GM21723 (cell line): Measurements from ENCODE around the gene RNF115.
"Not testable (repeated sequence)": the region's sequence is repeated elsewhere in the genome, so short reads cannot be mapped to it uniquely, and the experiment has no call there.

Source experiments
- ATAC-seq: cut with Tn5 transposase; IDR thresholded peaks from one replicate; pipeline ENCODE4 v1.9.1; 2021; ENCODE audit warnings: mild to moderate bottlenecking, moderate library complexity; ENCODE audit not compliant: unreplicated experiment

RNF115 gene

DNA sequence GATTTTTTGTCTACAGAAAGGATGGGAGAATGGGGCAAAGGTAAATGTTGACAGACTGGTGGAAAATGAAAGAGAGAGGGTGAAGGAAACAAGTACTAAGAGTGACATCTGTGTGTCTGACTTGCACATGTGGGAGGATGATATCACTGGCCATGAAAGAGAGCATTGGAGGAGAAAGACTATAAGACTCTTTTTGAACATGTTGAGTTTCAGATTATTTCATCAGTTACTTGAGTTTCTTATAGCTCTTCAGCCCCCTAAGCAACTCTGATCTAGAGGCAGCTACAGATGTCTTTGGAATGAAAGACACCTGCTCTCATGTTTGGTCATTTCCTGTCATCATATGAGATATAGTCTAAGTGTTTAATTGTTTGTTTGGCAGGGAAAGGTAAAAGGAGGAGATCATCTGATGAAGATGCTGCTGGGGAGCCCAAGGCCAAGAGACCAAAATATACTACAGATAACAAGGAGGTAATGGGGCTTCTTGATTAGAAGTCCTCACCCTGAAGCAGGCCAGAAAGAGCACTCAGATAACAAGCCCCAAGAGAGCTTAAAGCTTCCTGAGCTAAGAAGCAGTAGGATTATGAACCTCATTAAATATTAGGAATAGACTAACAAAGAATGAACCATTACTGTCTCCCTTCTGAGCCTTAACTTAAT is 4.6 kb upstream of the RNF115 start:
- no peak for ATAC-seq

- no peak for ATAC-seq
Measured at GRCh38 chr1:145827966-145828365, 4.1 kb upstream of the RNF115 start.

DNA sequence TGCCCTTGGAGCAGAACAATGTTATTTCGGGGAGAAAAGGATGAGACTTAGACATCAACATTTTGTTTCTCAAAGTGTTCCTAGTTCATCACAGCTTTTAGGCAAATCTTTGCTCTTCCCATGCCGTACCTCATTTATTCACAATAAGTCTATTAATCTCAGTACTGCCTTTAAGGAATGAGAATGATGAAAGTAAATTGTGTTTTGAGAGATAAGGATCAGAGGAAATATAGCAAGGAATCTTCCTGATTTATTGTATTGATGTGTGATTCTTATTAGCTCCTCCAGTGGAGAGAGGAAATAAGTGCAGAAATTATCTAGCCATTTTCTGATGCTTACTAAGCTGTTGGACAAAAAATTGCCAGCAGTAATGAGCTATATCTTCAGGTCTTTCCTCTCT is 2.1 kb upstream of the RNF115 start:
- no peak for ATAC-seq

GRCh38 chr1:145824499-145824842 is 576 bp upstream of the RNF115 start:
- no peak for ATAC-seq

DNA sequence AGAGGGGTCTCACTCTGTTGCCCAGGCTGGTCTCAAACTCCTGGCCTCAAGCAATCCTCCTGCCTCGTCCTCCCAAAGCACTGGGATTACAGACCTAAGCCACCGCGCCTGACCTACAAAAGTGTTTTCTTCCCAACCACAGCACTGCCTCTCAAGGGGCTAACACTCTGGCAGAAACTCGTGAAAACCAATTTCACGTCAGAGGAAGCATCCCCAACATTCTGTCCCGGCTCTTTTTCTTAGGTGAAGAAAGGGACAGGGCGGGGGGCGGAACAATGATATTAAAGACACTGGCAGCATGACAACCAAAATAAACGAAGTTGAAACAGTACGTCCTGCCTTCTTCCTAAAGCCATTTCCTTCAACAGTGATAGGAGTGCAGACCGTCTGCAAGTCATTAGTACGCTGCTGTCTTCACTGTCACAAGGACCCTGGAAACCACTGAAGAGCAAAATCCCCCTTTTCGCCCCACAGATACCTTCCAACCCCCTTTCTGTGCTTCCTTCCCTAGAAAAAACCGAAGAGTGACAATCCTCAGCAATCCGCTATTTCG is 1.0 kb downstream of the RNF115 start:
- ATAC-seq, result not testable (repeated sequence)

DNA sequence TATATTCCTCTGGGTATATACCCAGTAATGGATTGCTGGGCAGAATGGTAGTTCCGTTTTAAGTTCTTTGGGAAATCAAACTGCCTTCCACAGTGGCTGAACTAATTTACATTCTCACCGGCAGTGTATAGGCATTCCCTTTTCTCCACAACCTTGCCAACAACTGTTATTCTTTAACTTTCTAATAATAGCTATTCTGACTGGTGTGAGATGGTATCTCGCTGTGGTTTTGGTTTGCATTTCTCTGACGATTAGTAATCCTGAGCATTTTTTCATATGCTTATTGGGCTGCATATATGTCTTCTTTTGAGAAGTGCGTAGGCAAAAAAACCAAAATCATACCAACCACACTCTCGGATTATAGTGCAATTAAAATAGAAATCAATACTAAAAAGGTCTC is 5.8 kb downstream of the RNF115 start:
- ATAC-seq, result not testable (repeated sequence)

GRCh38 chr1:145812977-145813810 is 10.7 kb downstream of the RNF115 start:
- ATAC-seq, result not testable (repeated sequence)

DNA sequence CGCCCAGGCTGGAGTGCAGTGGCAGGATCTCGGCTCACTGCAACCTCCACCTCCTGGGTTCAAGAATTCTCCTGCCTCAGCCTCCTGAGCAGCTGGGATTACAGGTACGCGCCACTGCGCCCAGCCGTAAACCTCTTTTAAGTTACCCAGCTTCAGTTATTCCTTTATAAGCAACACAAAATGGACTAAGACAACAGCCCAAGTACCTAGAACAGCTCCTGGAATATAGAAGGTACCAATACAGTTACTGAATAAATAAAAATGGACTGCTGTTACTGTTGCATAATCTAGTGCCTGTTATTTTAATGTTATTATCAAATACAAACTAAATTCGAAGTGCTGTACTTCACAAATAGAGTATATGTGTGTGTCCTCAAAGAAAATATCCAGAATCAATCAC is 17.1 kb downstream of the RNF115 start:
- ATAC-seq, result no peak

DNA sequence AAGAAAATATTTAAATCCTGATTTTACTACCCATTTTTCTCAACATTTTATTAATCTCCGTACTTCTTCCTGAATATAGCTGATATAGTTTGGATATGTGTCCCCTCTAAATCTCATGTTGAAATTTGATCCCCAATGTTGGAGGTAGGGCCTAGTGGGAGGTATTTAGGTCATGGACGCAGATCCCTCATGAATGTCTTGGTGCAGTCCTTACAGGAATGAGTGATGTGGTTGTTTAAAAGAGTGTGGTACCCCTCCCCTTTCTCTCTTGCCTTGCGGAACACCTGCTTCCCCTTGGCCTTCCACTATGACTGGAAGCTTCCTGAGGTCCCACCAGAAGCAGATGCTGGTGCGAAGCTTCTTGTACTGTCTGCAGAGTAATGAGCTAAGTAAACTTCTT is 17.5 kb downstream of the RNF115 start:
- ATAC-seq, result no peak

GRCh38 chr1:145805057-145805456 is 18.8 kb downstream of the RNF115 start:
- ATAC-seq, result no peak

DNA sequence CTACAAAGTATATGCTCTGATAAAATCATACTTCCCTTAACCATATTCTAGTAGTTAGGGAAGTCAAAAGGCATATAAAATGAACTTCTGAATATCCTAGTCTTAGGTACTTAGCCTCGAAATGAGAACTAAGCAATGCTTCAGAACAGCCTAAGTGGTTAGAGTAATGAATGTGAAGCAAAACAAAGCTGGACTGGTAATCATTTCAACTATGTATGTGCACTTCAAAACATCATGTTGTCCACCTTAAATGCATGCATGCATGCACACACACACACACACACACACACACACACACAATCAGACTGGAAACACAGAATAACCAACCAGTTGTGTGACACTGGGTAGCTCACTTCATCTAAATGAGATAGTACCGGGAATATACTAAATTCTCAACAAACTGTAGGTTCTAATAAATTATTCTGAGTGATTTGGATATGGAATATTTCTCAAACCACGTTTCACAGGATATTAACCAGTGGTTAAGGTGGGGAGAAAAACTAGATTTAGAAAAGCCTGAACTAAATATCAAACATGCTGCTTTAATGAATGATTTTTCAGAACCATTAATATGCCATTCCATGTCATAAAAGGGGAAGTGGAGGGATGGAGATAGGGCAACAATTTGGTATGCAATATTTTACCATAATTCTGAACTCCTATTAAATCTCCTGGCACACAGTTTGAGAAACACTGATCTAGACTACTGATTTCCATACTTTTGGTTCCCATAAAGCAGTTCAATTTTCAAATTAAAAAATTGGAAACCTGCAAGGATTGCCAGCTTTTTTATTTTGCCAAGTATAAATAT is 19.5 kb downstream of the RNF115 start:
- no peak for ATAC-seq

DNA sequence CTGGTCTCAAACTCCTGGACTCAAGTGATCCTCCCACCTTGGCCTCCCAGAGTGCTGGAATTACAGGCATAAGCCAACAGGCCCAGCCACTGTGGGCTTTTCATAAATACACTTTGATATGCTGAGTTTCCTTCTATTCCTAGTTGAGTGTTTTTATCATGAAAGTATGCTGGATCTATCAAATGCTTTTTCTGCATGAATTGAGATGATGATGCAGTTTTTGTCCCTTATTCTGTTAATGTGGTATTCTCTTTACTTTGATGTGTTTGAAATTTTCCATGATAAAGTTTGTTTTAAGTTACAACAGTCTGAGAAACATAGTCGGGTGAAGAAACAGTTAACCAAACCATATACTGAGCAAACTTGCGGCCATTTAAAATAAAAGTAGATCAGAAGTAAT is 24.1 kb downstream of the RNF115 start:
- no peak for ATAC-seq

DNA sequence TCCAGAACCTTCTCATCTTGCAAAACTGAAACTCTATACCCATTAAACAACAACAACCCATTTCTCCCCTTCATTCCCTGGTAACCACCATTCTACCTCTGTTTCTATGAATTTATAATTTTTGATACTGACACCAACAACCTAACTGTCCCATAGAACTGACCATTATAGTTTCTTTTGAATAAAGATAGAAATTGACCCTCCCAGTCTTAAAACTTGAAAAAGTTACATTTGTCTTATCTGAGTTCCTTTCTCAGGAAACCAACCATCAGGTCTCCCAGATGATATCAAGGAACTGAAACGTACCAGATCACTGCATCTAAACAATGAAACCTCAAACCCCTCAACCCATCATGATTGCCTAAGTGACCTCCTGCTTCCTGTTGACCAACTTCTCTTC is 27.1 kb downstream of the RNF115 start:
- no peak for ATAC-seq

GRCh38 chr1:145795257-145795881 is 28.5 kb downstream of the RNF115 start:
- no peak for ATAC-seq

DNA sequence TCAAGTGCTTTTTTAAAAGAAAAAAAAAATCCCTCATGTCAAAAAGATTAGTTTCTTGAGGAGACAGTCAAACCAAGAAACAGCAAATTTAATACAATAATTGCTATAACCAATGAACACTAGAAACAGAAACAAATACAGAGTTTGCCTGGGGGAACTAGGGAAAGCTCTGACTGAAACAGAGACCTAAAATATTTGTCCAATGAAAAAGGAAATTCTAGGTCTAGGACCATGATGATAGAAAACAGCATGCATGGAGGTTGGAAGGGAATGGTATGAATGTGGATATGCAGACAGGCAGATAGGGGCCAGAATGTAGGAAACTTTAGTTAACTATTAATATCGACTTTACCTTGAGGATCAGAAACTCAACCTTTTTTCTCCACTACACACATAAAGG is 31.4 kb downstream of the RNF115 start:
- ATAC-seq, result no peak

GRCh38 chr1:145791860-145792259 is 32.0 kb downstream of the RNF115 start:
- not testable (repeated sequence) for ATAC-seq

- ATAC-seq, result no peak
Measured at GRCh38 chr1:145788580-145788979, 35.3 kb downstream of the RNF115 start.

DNA sequence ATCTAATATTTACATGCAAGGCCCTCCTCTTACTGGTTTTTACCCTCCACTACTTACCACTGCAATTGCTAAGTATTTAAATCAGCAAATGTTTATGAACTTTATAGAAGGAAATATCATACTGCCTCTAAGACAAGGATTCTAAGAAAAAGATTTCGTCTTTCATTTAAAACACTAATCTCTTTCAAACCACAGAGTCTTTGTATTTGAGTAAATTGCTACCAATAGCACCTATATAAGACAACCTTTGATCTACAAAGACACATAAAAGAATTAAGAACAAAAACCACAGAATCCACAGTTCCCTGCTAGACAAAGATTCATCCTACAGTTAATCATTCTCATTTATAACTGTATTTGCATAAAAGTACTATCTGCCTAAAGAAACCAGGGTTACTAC is 37.6 kb downstream of the RNF115 start:
- no peak for ATAC-seq

DNA sequence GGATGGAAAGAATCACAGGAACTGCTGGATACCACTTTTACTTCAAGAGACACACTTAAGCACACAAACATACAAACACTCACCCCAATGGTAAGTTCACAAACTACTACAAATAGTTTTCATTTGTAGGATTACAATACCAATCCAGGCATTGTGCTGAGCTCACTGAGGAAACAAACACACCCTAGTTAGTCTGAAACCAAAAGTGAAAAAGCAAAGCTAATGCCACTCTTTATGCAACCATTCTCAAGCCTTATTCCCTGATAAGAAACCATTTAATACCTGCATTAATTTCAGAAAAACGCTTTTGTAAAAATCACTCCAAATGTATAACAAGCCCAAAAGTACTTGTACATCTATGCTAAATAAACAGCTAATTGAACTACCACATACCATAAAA is 38.3 kb downstream of the RNF115 start:
- ATAC-seq, result no peak

DNA sequence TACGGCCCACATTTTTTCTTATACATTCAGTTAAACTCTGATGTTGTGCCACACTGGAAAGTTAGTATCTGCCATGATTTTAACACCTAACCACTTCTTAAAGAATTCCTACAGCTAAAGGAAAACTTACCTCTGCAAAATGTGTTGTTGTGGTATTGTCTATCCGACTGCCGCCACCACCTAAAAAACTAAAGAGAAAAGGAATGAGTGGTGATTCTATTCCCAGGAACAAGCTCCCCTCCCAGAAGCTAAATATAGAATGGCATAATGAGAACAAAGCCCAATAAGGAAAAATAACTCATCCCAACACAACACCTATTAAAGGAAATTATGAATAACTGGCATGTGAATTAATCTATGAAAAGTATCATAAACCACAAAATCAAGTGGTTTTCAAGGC is 39.5 kb downstream of the RNF115 start:
- no peak for ATAC-seq
